HEK293T (cell line): ENCODE measurements around the gene NEMP1.

ENCODE experiments used
- BHLHE40 ChIP-seq: fragments of 450-650 bp; IDR thresholded peaks from 2 replicates; pipeline ENCODE4 v1.6.1; 2016; ENCODE audit warnings: mild to moderate bottlenecking, moderate library complexity, borderline replicate concordance
- FOXK2 ChIP-seq: fragments of 450-650 bp; IDR thresholded peaks from 2 replicates; pipeline ENCODE4 v1.6.1; 2016; ENCODE audit warnings: mild to moderate bottlenecking

- TF ChIP-seq FOXK2 (no peak), BHLHE40 (no peak)
Measured at GRCh38 chr12:57011438-57012424, 66.9 kb downstream of the NEMP1 start.
